K562 (cell line): ENCODE measurements around the gene VKORC1. TPM values are rescaled to one million over a fixed set of nuclear protein-coding genes. Genes with fewer than 3 reads are reported as not detected.
A peak's percentile ranks its signal among the peaks of the same experiment; 100 is the strongest.

ENCODE experiments used
- CEBPZ ChIP-seq: fragments of 150-350 bp; IDR thresholded peaks from 2 replicates; pipeline ENCODE4 v1.6.1; 2014; ENCODE audit warnings: low read depth, mild to moderate bottlenecking, low read length, borderline replicate concordance
- DPF2 ChIP-seq: fragments of 450-650 bp; IDR thresholded peaks from 2 replicates; pipeline ENCODE4 v1.6.1; 2016
- EGR1 ChIP-seq: fragments of 450-650 bp; conservative IDR thresholded peaks from 2 replicates; pipeline ENCODE4 v1.6.1; 2017; ENCODE audit warnings: mild to moderate bottlenecking
- EWSR1 ChIP-seq: fragments of 450-650 bp; IDR thresholded peaks from 2 replicates; pipeline ENCODE4 v1.6.1; 2018; ENCODE audit warnings: borderline replicate concordance, mild to moderate bottlenecking, low read depth, moderate library complexity; ENCODE audit not compliant: partially characterized antibody
- FOXK2 ChIP-seq, 2 experiments: fragments of 450-650 bp; IDR thresholded peaks in 1 of 2; conservative IDR thresholded peaks in 1 of 2; 2 replicates each; pipeline ENCODE4 v1.6.1; 2016; ENCODE audit warnings: low read depth in 2 of 2, mild to moderate bottlenecking in 1 of 2
- FOXM1 ChIP-seq, 2 experiments: fragments of 450-650 bp in 1 of 2; sonication (generic) in 1 of 2; formaldehyde crosslinking in 1 of 2; IDR thresholded peaks; 2 replicates each; pipeline versions ENCODE4 v1.6.1 to v1.9.0; 2017 to 2022; ENCODE audit warnings: low read depth in 2 of 2, mild to moderate bottlenecking in 2 of 2, missing genetic modification reagents in 1 of 2, moderate library complexity in 1 of 2
- RNF2 ChIP-seq: sonication (generic); IDR thresholded peaks from 2 replicates; pipeline ENCODE4 v1.6.1; 2016
- SNIP1 ChIP-seq: fragments of 450-650 bp; IDR thresholded peaks from 2 replicates; pipeline ENCODE4 v1.7.1; 2017; ENCODE audit warnings: low read depth, mild to moderate bottlenecking
- SRSF3 ChIP-seq: fragments of 200-400 bp; formaldehyde crosslinking; IDR thresholded peaks from 2 replicates; pipeline ENCODE4 v1.6.1; 2016; ENCODE audit warnings: mild to moderate bottlenecking, low read length, moderate library complexity; ENCODE audit not compliant: insufficient read depth
- STAG1 ChIP-seq: sonication (generic); formaldehyde crosslinking; IDR thresholded peaks from 2 replicates; pipeline ENCODE4 v1.5.0; 2020; ENCODE audit warnings: missing genetic modification reagents, borderline replicate concordance
- WHSC1 ChIP-seq: IDR thresholded peaks from one replicate; pipeline ENCODE4 v1.6.1; 2012; ENCODE audit warnings: low read length, control low read depth, inconsistent platforms
- ZBTB9 ChIP-seq: fragments of 450-650 bp; formaldehyde crosslinking; IDR thresholded peaks from 2 replicates; pipeline ENCODE4 v1.4.0; 2020; ENCODE audit warnings: mild to moderate bottlenecking, moderate library complexity
- ZC3H4 ChIP-seq: sonication (generic); formaldehyde crosslinking; IDR thresholded peaks from 2 replicates; pipeline ENCODE4 v1.9.0; 2021; ENCODE audit warnings: missing genetic modification reagents, borderline replicate concordance
- ZNF778 ChIP-seq: fragments of 450-650 bp; formaldehyde crosslinking; IDR thresholded peaks from 2 replicates; pipeline ENCODE4 v1.4.0; 2020; ENCODE audit warnings: mild to moderate bottlenecking, moderate library complexity
- polyA plus RNA-seq, 8 experiments: library from polyadenylated mRNA; depleted of rRNA in 4 of 8; stranded (reverse) in 5 of 8; unstranded in 3 of 8; fragments of >200 nt; fragmentation: Nextera tagmentation in 2 of 8; fragmentation: Illumina TruSeq in 1 of 8; extraction: Ambion mirVana in 2 of 8; extraction: Trizol in 1 of 8; gene quantifications; 2 replicates each; pipeline versions ENCODE4 v1.2.1 to v1.2.3, GENCODE V29; 2011 to 2014; ENCODE audit warnings: inconsistent platforms in 1 of 8, missing spikeins in 1 of 8
- total RNA-seq, 7 experiments: library from RNA; depleted of rRNA in 6 of 7; stranded (reverse); fragments of >200 nt in 6 of 7; fragmentation: Illumina TruSeq in 2 of 7; extraction: Trizol in 2 of 7; gene quantifications; 2 replicates each; pipeline versions ENCODE4 v1.2.1 to v1.2.3, GENCODE V29; 2011 to 2021; ENCODE audit warnings: low replicate concordance in 1 of 7
- TF ChIP-seq, protein P1 (sequence below): fragments of 250-450 bp; sonication (Bioruptor Pico); IDR thresholded peaks from 2 replicates; pipeline ENCODE4 v1.4.0; 2020; ENCODE audit warnings: mild to moderate bottlenecking, moderate library complexity, borderline replicate concordance
- TF ChIP-seq, protein P2 (sequence below): sonication (generic); formaldehyde crosslinking; IDR thresholded peaks from 2 replicates; pipeline ENCODE4 v1.8.0; 2022; ENCODE audit warnings: mild to moderate bottlenecking, missing genetic modification reagents
- TF ChIP-seq, protein P3 (sequence below): IDR thresholded peaks from 3 replicates; pipeline ENCODE4 v1.6.1; 2011; ENCODE audit warnings: borderline replicate concordance, mild to moderate bottlenecking; ENCODE audit not compliant: insufficient read length, insufficient read depth

VKORC1 gene
- total and polyA plus RNA-seq, 9 of the 15 experiments (the other 6 are each of a cell fraction or from before 2014, with no cell fraction given) = 30.0 to 119 (median 62.1) TPM

DNA sequence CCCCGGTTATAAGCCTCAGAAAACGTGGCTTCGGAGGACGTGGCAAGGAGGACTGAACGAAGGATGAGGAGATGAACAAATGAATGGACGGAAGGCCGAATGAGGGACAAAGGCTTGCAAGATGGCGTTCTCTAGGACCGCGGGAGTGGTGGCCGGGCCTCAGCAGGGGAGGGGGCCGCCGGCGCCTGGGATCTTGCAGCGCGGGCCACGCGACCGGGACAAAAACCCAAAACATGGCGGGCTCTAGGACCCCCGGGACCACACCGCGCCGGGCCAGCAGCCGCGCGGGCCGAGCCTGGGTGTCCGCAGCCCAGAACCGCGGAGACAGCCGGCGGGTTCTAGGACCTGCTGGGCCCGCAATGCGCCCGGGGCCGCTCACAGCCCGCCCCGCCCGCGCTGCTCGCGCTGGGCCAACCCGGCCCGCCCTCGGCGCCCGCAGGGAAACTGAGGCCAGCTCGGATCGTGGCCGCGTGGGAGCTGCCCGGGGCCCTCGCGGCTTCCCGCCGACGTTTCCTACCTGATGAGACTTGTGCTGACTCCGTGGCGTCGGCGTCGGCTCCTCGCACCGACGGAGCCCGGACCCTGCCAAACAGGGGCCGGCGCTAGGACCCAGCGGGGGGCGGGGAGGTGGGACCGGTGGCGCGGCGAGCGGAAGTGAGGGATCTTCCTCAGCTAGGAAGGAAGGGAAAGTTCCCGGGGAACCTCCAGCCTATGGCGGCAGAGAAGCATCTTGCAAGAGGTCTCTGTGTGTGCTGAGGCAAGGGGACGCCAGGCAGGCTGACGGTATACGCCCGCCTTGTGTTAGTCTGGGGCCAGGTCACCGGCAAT lies 21.2 kb downstream of the VKORC1 start (continued):
- TF ChIP-seq, protein P1, sequence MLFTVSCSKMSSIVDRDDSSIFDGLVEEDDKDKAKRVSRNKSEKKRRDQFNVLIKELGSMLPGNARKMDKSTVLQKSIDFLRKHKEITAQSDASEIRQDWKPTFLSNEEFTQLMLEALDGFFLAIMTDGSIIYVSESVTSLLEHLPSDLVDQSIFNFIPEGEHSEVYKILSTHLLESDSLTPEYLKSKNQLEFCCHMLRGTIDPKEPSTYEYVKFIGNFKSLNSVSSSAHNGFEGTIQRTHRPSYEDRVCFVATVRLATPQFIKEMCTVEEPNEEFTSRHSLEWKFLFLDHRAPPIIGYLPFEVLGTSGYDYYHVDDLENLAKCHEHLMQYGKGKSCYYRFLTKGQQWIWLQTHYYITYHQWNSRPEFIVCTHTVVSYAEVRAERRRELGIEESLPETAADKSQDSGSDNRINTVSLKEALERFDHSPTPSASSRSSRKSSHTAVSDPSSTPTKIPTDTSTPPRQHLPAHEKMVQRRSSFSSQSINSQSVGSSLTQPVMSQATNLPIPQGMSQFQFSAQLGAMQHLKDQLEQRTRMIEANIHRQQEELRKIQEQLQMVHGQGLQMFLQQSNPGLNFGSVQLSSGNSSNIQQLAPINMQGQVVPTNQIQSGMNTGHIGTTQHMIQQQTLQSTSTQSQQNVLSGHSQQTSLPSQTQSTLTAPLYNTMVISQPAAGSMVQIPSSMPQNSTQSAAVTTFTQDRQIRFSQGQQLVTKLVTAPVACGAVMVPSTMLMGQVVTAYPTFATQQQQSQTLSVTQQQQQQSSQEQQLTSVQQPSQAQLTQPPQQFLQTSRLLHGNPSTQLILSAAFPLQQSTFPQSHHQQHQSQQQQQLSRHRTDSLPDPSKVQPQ (CRISPR knock-in tag) = no peak
- TF ChIP-seq, protein P2, sequence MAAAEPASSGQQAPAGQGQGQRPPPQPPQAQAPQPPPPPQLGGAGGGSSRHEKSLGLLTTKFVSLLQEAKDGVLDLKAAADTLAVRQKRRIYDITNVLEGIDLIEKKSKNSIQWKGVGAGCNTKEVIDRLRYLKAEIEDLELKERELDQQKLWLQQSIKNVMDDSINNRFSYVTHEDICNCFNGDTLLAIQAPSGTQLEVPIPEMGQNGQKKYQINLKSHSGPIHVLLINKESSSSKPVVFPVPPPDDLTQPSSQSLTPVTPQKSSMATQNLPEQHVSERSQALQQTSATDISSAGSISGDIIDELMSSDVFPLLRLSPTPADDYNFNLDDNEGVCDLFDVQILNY = no peak
- no peak for TF ChIP-seq STAG1 (CRISPR knock-in tag)
- no peak for TF ChIP-seq WHSC1
- TF ChIP-seq FOXM1 (IDR thresholded peaks at IDR 0.05; ENCODE audit: low read depth) = peak; percentile 98
- 0 out of 2 replicates have a peak, but pooled peaks have one; percentile 81 for TF ChIP-seq FOXM1 (CRISPR knock-in tag; IDR thresholded peaks at IDR 0.05; ENCODE audit: low read depth)
- no peak for TF ChIP-seq SNIP1
- no peak for TF ChIP-seq SRSF3
- 0 out of 4 replicates have a peak, but pooled peaks have one; percentile 26 to 40 for TF ChIP-seq FOXK2 (conservative IDR thresholded peaks at IDR 0.05 in 1 of 2, IDR thresholded peaks at IDR 0.05 in 1 of 2; ENCODE audit: low read depth in 2 of 2)
- TF ChIP-seq EWSR1 = no peak
- no peak for TF ChIP-seq DPF2
- peak; percentile 65; the same call in 1 of the 2 replicates for TF ChIP-seq RNF2
- TF ChIP-seq ZBTB9 (CRISPR knock-in tag) = no peak; the same call in 1 of the 2 replicates
- no peak for TF ChIP-seq ZNF778 (CRISPR knock-in tag)
- TF ChIP-seq ZC3H4 (CRISPR knock-in tag) = peak; percentile 63; the same call in 1 of the 2 replicates
- no peak for TF ChIP-seq CEBPZ
- TF ChIP-seq EGR1 = no peak; the same call in 1 of the 2 replicates
- TF ChIP-seq, protein P3, sequence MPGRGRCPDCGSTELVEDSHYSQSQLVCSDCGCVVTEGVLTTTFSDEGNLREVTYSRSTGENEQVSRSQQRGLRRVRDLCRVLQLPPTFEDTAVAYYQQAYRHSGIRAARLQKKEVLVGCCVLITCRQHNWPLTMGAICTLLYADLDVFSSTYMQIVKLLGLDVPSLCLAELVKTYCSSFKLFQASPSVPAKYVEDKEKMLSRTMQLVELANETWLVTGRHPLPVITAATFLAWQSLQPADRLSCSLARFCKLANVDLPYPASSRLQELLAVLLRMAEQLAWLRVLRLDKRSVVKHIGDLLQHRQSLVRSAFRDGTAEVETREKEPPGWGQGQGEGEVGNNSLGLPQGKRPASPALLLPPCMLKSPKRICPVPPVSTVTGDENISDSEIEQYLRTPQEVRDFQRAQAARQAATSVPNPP = no peak
